HUES48 (cell line): Measurements from ENCODE around the gene GOLGA8B.

Experiments
- H3K27ac ChIP-seq: one replicate; pipeline ENCODE4 v1.7.0; 2013; ENCODE audit warnings: low read depth, low read length, inconsistent platforms
- H3K27me3 ChIP-seq: 2 replicates; pipeline ENCODE4 v1.6.1; 2013; ENCODE audit warnings: mild to moderate bottlenecking, low read length; ENCODE audit not compliant: control insufficient read depth, insufficient read depth
- H3K36me3 ChIP-seq: 2 replicates; pipeline ENCODE4 v1.6.1; 2013; ENCODE audit warnings: low read length; ENCODE audit not compliant: control insufficient read depth, insufficient read depth
- H3K4me1 ChIP-seq: 2 replicates; pipeline ENCODE4 v1.6.1; 2013; ENCODE audit warnings: mild to moderate bottlenecking, low read length; ENCODE audit not compliant: control insufficient read depth, insufficient read depth
- H3K4me3 ChIP-seq: 2 replicates; pipeline ENCODE4 v1.5.1; 2013; ENCODE audit warnings: mild to moderate bottlenecking, low read depth, low read length
- H3K9ac ChIP-seq: 2 replicates; pipeline ENCODE4 v1.6.1; 2013; ENCODE audit warnings: mild to moderate bottlenecking, low read depth, low read length, moderate library complexity
- H3K9me3 ChIP-seq: 2 replicates; pipeline ENCODE4 v1.6.1; 2013; ENCODE audit warnings: low read length; ENCODE audit not compliant: control insufficient read depth, insufficient read depth

GOLGA8B gene

DNA sequence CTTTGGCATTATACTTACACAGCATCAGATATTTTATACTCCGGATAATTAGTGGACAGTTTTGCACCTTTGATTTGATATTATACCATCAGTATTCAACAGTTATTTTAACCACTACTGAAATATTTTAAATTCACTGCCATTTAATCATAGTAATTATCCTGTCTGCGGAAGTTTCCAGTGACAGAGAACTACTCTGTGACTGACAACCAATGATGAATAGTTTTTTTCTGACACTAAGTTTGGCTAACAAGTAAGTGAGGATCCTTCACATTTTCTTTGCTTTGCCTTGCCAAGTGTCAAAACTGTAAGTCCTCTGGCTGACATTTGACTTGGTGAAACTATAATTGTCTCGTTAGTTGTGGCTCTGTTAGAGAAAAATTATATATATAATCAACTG lies 30.5 kb upstream of the GOLGA8B start:
- H3K36me3 ChIP-seq: no peaks in the 10 kb centered on the region
- peaks cover 7% of the 10 kb centered on the region; the same call in 1 of the 2 replicates for H3K4me1 ChIP-seq
- H3K9ac ChIP-seq: no peak overlapping the region
- no peak overlapping the region for H3K4me3 ChIP-seq
- H3K9me3 ChIP-seq: no peaks in the 10 kb centered on the region
- H3K27ac ChIP-seq: no peak overlapping the region
- no peaks in the 10 kb centered on the region for H3K27me3 ChIP-seq

DNA sequence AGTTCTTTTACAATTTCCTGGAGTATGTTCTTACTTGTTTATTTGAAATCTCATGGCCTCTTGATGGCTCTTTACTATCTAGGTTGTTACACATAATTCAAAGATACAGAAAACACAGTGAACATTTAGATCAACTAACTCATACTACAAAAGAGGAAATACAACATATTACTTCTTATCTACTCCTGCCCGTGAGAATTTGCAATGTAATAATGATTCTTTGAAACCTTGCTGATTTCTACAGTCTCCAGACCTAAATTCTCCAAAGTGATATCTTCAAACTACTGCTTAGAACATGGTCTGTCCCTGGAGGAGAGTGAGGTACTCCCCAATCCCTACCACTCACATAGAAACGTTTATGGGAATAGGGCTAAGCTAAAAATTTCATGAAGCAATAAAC lies 29.9 kb upstream of the GOLGA8B start:
- no peak overlapping the region for H3K9ac ChIP-seq
- peaks cover 7% of the 10 kb centered on the region; the same call in 1 of the 2 replicates for H3K4me1 ChIP-seq
- H3K9me3 ChIP-seq: no peaks in the 10 kb centered on the region
- H3K36me3 ChIP-seq: no peaks in the 10 kb centered on the region
- no peaks in the 10 kb centered on the region for H3K27me3 ChIP-seq
- no peak overlapping the region for H3K27ac ChIP-seq
- no peak overlapping the region for H3K4me3 ChIP-seq

DNA sequence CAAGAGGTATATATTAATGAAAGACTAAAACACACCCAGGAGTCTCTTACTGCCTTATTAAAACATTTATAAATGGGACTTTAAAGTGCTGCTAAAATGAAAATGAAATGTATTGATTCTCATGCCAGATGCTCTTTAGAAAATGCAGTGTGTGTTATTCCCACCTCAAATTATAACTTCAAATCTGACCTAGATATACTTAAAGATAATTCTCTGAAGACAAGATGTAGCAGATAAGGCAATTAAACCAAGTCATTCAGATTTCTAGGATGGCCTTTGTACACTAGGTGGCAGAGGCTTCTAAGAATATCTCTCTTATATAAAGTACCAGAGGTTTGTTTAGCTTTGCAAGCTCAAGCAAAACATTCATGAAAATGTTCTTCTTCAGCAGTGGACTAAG lies 26.9 kb upstream of the GOLGA8B start:
- no peak overlapping the region for H3K4me3 ChIP-seq
- H3K9me3 ChIP-seq: no peaks in the 10 kb centered on the region
- no peaks in the 10 kb centered on the region for H3K36me3 ChIP-seq
- no peak overlapping the region for H3K27ac ChIP-seq
- no peak overlapping the region for H3K9ac ChIP-seq
- peaks cover 7% of the 10 kb centered on the region; the same call in 1 of the 2 replicates for H3K4me1 ChIP-seq
- H3K27me3 ChIP-seq: no peaks in the 10 kb centered on the region

DNA sequence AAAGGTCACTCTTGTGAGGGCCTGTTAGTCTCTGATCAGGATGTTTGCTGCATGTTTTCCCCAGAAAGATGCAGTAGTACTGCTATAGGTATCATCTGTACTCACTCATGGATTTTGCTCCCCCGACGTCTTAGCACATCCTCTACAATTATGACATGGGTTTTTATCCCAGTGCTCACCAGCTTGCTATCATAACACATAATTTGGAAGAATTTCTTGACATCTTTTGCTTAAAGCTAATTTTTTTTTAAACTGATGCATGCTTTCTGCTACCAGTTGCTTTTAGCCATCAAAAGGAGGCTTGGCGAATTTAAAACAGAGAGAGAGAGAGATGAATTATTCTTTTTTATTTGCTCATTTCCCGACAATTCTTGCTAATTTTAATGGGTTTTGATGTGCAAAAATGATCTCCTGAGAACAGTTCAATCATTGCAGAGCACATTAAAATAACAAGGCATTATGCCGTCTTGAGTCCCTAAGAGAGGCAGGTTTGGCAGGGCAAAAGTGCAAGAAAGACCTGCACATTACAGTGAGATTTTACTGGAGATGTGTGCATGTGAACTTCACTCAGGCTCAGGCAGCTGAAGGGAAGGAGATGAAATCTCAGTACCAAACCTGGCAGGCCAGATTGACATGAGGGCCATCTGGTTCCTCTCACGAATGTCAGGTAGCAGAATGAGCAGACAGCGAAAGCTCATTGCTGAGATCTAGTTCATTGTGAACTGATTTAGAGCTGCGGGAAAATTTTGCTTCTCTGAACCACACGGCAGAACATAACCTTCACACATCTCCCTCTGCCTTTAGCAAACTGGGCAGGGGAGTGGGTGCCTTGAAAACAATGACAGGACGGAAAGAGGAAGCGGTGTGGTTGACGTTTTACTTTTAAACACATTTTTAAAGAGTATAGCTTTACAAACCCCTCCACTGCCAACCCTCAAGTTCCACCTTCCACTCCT lies 25.9 kb upstream of the GOLGA8B start:
- Histone ChIP-seq H3K27me3 (no peaks in the 10 kb centered on the region), H3K9ac (no peak overlapping the region), H3K4me3 (no peak overlapping the region), H3K27ac (no peak overlapping the region), H3K36me3 (no peaks in the 10 kb centered on the region), H3K4me1 (peaks cover 7% of the 10 kb centered on the region; the same call in 1 of the 2 replicates), H3K9me3 (no peaks in the 10 kb centered on the region)

DNA sequence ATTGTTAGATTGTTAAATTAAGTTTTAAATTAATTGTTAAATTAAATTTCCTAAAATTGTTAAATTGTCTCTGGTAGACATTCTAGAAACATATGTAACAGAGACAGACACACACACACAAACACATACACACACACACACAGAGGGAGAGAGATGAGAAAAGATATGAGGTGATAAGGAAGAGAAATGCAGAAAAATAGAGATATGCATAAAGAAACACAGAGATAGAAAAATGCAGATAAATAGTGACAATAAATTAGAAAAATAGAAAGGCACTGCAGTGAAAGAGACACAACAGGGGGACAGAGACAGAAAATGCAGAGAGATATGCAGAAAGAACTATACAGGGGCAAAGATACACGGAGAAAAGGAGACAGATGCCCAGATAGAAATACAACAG lies 25.1 kb upstream of the GOLGA8B start:
- Histone ChIP-seq H3K27ac (no peak overlapping the region), H3K9ac (no peak overlapping the region), H3K36me3 (no peaks in the 10 kb centered on the region), H3K4me3 (no peak overlapping the region), H3K9me3 (no peaks in the 10 kb centered on the region), H3K4me1 (peaks cover 7% of the 10 kb centered on the region; the same call in 1 of the 2 replicates), H3K27me3 (no peaks in the 10 kb centered on the region)

DNA sequence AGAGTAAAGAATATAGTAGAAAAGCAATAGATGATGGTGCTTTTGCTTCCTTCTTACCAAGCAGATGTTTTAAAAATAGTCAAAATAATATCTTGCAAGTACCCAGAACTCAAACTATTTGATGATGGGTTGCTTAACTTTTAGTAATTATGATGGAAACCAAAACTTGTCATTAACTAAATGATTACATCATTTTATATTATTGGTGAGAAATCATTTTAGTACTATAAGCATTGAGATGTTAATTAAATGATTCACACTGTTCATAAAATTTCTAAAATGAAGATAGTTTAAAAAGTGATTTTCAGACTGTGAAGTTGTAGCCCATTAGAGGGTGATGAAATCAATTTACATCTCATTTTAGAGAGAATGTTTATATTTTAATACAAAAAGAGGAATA lies 24.4 kb upstream of the GOLGA8B start:
- Histone ChIP-seq H3K27me3 (no peaks in the 10 kb centered on the region), H3K9me3 (no peaks in the 10 kb centered on the region), H3K27ac (no peak overlapping the region), H3K4me3 (no peak overlapping the region), H3K36me3 (no peaks in the 10 kb centered on the region), H3K4me1 (peaks cover 7% of the 10 kb centered on the region; the same call in 1 of the 2 replicates), H3K9ac (no peak overlapping the region)

DNA sequence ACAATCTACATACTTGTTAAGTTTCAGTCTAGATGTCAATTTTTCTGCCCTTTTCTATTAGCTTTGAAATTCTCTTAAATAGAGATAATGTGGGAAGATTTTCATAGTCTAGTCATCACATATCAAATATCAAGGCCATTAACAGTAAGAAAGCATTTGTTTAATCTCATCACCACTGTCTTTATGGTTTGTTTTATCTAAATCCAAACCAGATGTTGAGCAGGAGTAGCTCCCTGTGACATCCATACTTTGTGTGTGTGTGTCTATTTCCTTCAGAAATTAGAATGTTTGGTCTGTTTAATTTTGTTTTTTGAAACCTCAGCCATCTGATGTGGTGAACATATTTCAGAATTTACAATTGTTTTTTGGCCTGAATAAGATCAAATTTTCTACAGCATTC lies 23.1 kb upstream of the GOLGA8B start:
- H3K9ac ChIP-seq: no peak overlapping the region
- no peak overlapping the region for H3K27ac ChIP-seq
- H3K4me1 ChIP-seq: peaks cover 7% of the 10 kb centered on the region; the same call in 1 of the 2 replicates
- H3K9me3 ChIP-seq: no peaks in the 10 kb centered on the region
- no peaks in the 10 kb centered on the region for H3K27me3 ChIP-seq
- H3K36me3 ChIP-seq: no peaks in the 10 kb centered on the region
- H3K4me3 ChIP-seq: no peak overlapping the region

DNA sequence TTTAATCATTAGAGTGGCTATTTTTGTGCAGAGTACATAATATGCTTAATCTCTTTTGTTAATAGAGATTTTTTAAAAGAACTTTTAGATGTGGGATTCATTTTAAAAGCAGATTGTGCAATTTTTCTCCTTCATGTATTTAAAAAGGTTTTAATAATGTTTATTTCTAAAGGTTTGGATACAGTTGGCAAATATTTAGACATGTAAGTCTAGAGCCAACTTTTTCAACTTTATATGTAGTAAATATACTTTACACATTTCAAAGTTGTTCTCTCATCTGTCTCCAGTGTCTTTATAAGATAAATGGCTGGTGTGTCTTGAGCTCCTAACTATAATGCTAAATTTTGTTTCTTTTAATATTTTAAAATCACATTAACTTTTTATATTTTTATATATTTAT lies 22.7 kb upstream of the GOLGA8B start:
- Histone ChIP-seq H3K27me3 (no peaks in the 10 kb centered on the region), H3K9ac (no peak overlapping the region), H3K4me1 (peaks cover 7% of the 10 kb centered on the region; the same call in 1 of the 2 replicates), H3K4me3 (no peak overlapping the region), H3K36me3 (no peaks in the 10 kb centered on the region), H3K27ac (no peak overlapping the region), H3K9me3 (no peaks in the 10 kb centered on the region)

DNA sequence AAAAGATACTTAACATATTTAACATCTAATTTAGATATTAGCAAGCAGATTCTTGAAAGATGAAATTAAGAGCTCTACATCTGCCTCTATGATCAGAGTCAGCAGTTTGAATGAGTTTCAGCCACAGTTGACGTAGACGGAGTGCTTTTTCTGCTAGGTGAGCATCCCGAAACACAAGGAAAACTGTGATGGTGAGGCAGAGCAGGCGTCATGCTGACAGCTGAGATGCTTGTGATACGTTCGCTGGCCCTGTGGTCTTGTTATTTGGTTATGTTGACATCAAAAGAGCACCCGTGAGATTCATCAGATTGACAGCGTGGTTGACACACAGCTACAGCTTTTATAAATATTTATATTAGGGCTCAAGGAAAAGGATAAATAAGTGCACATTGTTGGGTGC lies 19.6 kb upstream of the GOLGA8B start:
- Histone ChIP-seq H3K9me3 (no peaks in the 10 kb centered on the region), H3K4me3 (no peak overlapping the region), H3K27ac (no peak overlapping the region), H3K4me1 (no peaks in the 10 kb centered on the region), H3K36me3 (no peaks in the 10 kb centered on the region), H3K27me3 (no peaks in the 10 kb centered on the region), H3K9ac (no peak overlapping the region)

DNA sequence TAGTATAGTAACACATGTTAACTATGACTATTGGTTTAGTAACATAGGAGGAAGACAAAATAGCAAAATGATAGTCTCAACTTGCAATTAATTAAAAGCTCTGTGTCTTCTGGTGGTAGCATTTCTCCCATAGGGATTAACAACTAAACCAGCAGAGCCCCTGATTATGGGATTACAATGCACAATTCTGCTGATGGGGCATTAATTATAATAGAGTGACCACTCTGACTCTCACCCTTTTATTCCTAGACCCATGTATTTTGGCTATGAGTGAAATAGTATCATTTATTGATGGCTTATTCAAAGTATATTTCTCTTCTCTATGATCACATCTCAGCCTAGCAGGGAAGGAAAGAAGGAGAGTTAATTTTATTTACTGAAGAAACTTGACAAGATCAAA lies 17.5 kb upstream of the GOLGA8B start:
- H3K27ac ChIP-seq: no peak overlapping the region

DNA sequence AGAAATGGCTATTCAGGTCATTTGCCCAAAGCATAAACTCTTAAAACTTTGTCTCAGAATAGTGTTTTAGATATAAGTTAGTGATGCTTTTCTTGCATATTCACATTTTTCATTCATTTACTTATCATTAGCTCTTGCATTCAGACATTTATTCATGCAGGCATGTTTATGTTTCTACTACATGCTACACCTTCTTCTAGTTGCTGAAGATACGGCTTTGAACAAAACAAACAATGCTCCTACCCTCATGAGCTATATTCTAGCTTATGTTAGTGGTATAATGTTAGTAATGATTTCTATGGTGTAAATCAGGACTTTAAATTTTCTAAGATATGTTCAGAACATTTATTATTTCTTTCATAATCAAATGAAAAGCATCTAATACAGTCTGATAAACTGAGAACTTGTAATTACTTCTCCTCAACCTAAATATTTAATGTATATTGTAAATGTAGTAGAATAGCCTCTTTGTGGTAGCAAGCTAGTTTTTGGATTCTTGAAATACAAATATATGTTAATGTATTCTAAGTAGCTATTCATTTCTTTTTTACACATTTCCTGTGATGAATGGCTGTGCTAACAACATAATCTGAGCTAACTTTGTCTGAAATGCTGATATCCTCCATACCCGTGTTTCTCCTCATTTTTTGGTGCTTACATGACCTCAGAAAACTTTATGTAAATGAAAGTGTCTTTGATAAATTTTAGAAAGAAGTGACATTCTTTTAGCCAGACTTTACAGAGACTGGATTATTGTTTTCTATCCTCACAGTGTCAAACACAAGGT lies 15.5 kb upstream of the GOLGA8B start:
- H3K27me3 ChIP-seq: no peaks in the 10 kb centered on the region
- H3K4me1 ChIP-seq: no peaks in the 10 kb centered on the region
- no peak overlapping the region for H3K4me3 ChIP-seq
- no peak overlapping the region for H3K9ac ChIP-seq
- no peaks in the 10 kb centered on the region for H3K9me3 ChIP-seq
- no peak overlapping the region for H3K27ac ChIP-seq
- no peaks in the 10 kb centered on the region for H3K36me3 ChIP-seq

More for the DNA sequence above, 17.5 kb upstream of the GOLGA8B start:
- no peak overlapping the region for H3K4me3 ChIP-seq
- no peaks in the 10 kb centered on the region for H3K9me3 ChIP-seq
- H3K36me3 ChIP-seq: no peaks in the 10 kb centered on the region
- H3K4me1 ChIP-seq: no peaks in the 10 kb centered on the region
- no peaks in the 10 kb centered on the region for H3K27me3 ChIP-seq
- H3K9ac ChIP-seq: no peak overlapping the region
